IMR-90 (cell line): ENCODE measurements around the gene MGAT4A. TPM values are rescaled to one million over a fixed set of nuclear protein-coding genes. Genes with fewer than 3 reads are reported as not detected.

ENCODE experiments used
- ATAC-seq: fragments of 200-7000 bp; cut with Tn5 transposase; 2 replicates; pipeline ENCODE4 v1.9.1; 2020; ENCODE audit warnings: low read depth, mild to moderate bottlenecking, moderate library complexity
- BruUV-seq: library from RNA; stranded (reverse); fragments of 400-500 nt; replicated peaks from 2 replicates; lab custom pipeline; 2021; lab: Mats Ljungman, UMichigan
- CTCF ChIA-PET: fragments of 300-600 bp; formaldehyde crosslinking; extraction: SDS; loops from one replicate; lab custom pipeline; 2021; ENCODE audit warnings: antibody characterized with exemption; lab: Yijun Ruan, JAX
- POLR2A ChIA-PET: fragments of 300-600 bp; sonication (Branson Sonifier 250); formaldehyde crosslinking; loops from one replicate; lab custom pipeline; 2022; ENCODE audit warnings: antibody characterized with exemption; ENCODE audit not compliant: unreplicated experiment; lab: Charles Lee
- DNase-seq: peaks from one replicate; pipeline ENCODE4 v3.0.0; 2013
- H2AFZ ChIP-seq: replicated peaks from 2 replicates; pipeline ENCODE3; 2013; ENCODE audit warnings: low read length, mild to moderate bottlenecking; ENCODE audit not compliant: poor library complexity
- H2AK5ac ChIP-seq: 2 replicates; pipeline ENCODE4 v1.6.1; 2013; ENCODE audit warnings: low read depth, low read length, inconsistent platforms
- H2AK9ac ChIP-seq: replicated peaks from 2 replicates; pipeline ENCODE3; 2013; ENCODE audit warnings: mild to moderate bottlenecking, low read depth, low read length, moderate library complexity; ENCODE audit not compliant: poor library complexity
- H2BK120ac ChIP-seq: 2 replicates; pipeline ENCODE4 v1.6.1; 2013; ENCODE audit warnings: low read depth, low read length, inconsistent platforms
- H2BK15ac ChIP-seq: 3 replicates; pipeline ENCODE4 v1.6.1; 2013; ENCODE audit warnings: low read depth, low read length, inconsistent platforms
- H2BK20ac ChIP-seq: 2 replicates; pipeline ENCODE4 v1.6.1; 2013; ENCODE audit warnings: low read depth, mild to moderate bottlenecking, inconsistent platforms, low read length, moderate library complexity
- H2BK5ac ChIP-seq: 2 replicates; pipeline ENCODE4 v1.6.1; 2013; ENCODE audit warnings: mild to moderate bottlenecking, low read depth, low read length, inconsistent platforms; ENCODE audit not compliant: poor library complexity, severe bottlenecking
- H3K14ac ChIP-seq: replicated peaks from 2 replicates; pipeline ENCODE4 v1.6.1; 2013; ENCODE audit warnings: low read depth, low read length, inconsistent platforms
- H3K18ac ChIP-seq: 2 replicates; pipeline ENCODE4 v1.6.1; 2013; ENCODE audit warnings: low read depth, low read length, control low read depth
- H3K23ac ChIP-seq: 2 replicates; pipeline ENCODE4 v1.6.1; 2013; ENCODE audit warnings: low read depth, low read length, inconsistent platforms
- H3K27ac ChIP-seq: 2 replicates; pipeline ENCODE4 v1.5.1; 2013; ENCODE audit warnings: mild to moderate bottlenecking, control low read depth, low read length; ENCODE audit not compliant: insufficient read depth
- H3K27me3 ChIP-seq: 2 replicates; pipeline ENCODE4 v1.6.1; 2013; ENCODE audit warnings: low read length; ENCODE audit not compliant: control insufficient read depth, insufficient read depth
- H3K36me3 ChIP-seq: 2 replicates; pipeline ENCODE4 v1.6.1; 2013; ENCODE audit warnings: low read length, mixed read lengths; ENCODE audit not compliant: control insufficient read depth, insufficient read depth
- H3K4ac ChIP-seq: 2 replicates; pipeline ENCODE4 v1.6.1; 2013; ENCODE audit warnings: low read depth, low read length, inconsistent platforms
- H3K4me1 ChIP-seq: 2 replicates; pipeline ENCODE4 v1.6.1; 2013; ENCODE audit warnings: low read length, mixed read lengths; ENCODE audit not compliant: control insufficient read depth, insufficient read depth
- H3K4me2 ChIP-seq: 2 replicates; pipeline ENCODE4 v1.6.1; 2013; ENCODE audit warnings: low read depth, mild to moderate bottlenecking, control low read depth, low read length, moderate library complexity
- H3K4me3 ChIP-seq: 2 replicates; pipeline ENCODE4 v1.5.1; 2013; ENCODE audit warnings: low read depth, mild to moderate bottlenecking, control low read depth, low read length, moderate library complexity; ENCODE audit not compliant: insufficient read depth
- H3K56ac ChIP-seq: 2 replicates; pipeline ENCODE4 v1.6.1; 2013; ENCODE audit warnings: low read length, inconsistent platforms; ENCODE audit not compliant: insufficient read depth; ENCODE audit errors: extremely low read depth
- H3K79me1 ChIP-seq, 2 experiments: 2 replicates each; pipeline ENCODE4 v1.6.1; 2013; ENCODE audit warnings: low read length in 2 of 2, inconsistent platforms in 1 of 2, low read depth in 1 of 2
- H3K9ac ChIP-seq: 2 replicates; pipeline ENCODE4 v1.6.1; 2013; ENCODE audit warnings: low read depth, low read length, control low read depth
- H3K9me1 ChIP-seq: 2 replicates; pipeline ENCODE4 v1.6.1; 2013; ENCODE audit warnings: low read length, inconsistent platforms; ENCODE audit not compliant: insufficient read depth
- H3K9me3 ChIP-seq: 2 replicates; pipeline ENCODE4 v1.6.1; 2013; ENCODE audit warnings: low read length; ENCODE audit not compliant: control insufficient read depth, insufficient read depth
- H4K20me1 ChIP-seq: 2 replicates; pipeline ENCODE4 v1.6.1; 2013; ENCODE audit warnings: low read length, inconsistent platforms; ENCODE audit not compliant: insufficient read depth
- H4K5ac ChIP-seq: 2 replicates; pipeline ENCODE4 v1.6.1; 2013; ENCODE audit warnings: mild to moderate bottlenecking, low read depth, low read length, control low read depth
- H4K8ac ChIP-seq, 2 experiments: 2 replicates each; pipeline ENCODE4 v1.6.1; 2013; ENCODE audit warnings: low read depth in 2 of 2, low read length in 2 of 2, control low read depth in 1 of 2, inconsistent platforms in 1 of 2
- H4K91ac ChIP-seq: 2 replicates; pipeline ENCODE4 v1.6.1; 2013; ENCODE audit warnings: low read depth, low read length, inconsistent platforms; ENCODE audit not compliant: insufficient read depth
- BHLHE40 ChIP-seq: fragments of 150-350 bp; IDR thresholded peaks from 2 replicates; pipeline ENCODE4 v1.6.1; 2016; ENCODE audit warnings: mild to moderate bottlenecking, low read depth, low read length
- CEBPB ChIP-seq: IDR thresholded peaks from 2 replicates; pipeline ENCODE4 v1.6.1; 2012; ENCODE audit warnings: low read depth, low read length, improper control_type of control experiment
- CHD1 ChIP-seq: IDR thresholded peaks from 2 replicates; pipeline ENCODE4 v1.6.1; 2012; ENCODE audit warnings: low read depth, low read length, improper control_type of control experiment
- FOS ChIP-seq: fragments of 150-350 bp; IDR thresholded peaks from 2 replicates; pipeline ENCODE4 v1.6.1; 2016; ENCODE audit warnings: low read depth, low read length
- NFE2L2 ChIP-seq: fragments of 150-350 bp; IDR thresholded peaks from 2 replicates; pipeline ENCODE4 v1.6.1; 2016; ENCODE audit warnings: low read depth, mild to moderate bottlenecking, low read length
- POLR2A ChIP-seq: IDR thresholded peaks from 2 replicates; pipeline ENCODE4 v1.6.1; 2012; ENCODE audit warnings: mild to moderate bottlenecking, low read depth, low read length
- RAD21 ChIP-seq: IDR thresholded peaks from 2 replicates; pipeline ENCODE4 v1.6.1; 2012; ENCODE audit warnings: low read length, improper control_type of control experiment
- SMC3 ChIP-seq: fragments of 150-350 bp; IDR thresholded peaks from 2 replicates; pipeline ENCODE4 v1.6.1; 2016; ENCODE audit warnings: low read depth, mild to moderate bottlenecking, antibody characterized with exemption, low read length, moderate library complexity
- WGBS, 2 experiments: methylation state at CpG; one replicate each; pipeline versions ENCODE4 v1.1.5 to v1.1.7; 2013; ENCODE audit warnings: missing lambda C conversion rate in 2 of 2; ENCODE audit not compliant: insufficient read length in 1 of 2; ENCODE audit errors: extremely low coverage in 2 of 2; 5-methylcytosine and 5-hydroxymethylcytosine counted together
- dilution Hi-C: fragments of 300-500 bp; cut with HindIII; formaldehyde crosslinking; loops from one replicate; pipeline ENCODE4 v1.14.3; 2018; ENCODE audit warnings: low sequenced_read_pairs; ENCODE audit not compliant: unreplicated experiment
- in situ Hi-C: fragments of 300-500 bp; cut with MboI; formaldehyde crosslinking; loops from 3 replicates; pipeline ENCODE4 v1.14.3; 2019; ENCODE audit warnings: low sequenced_read_pairs, inconsistent platforms, mixed read lengths
- intact Hi-C: fragments of 100-400 bp; cut with micrococcal nuclease; formaldehyde crosslinking; loops from 2 replicates; pipeline ENCODE4 v1.10.0; 2022
- polyA plus RNA-seq, 3 experiments: library from polyadenylated mRNA; depleted of rRNA; stranded (reverse); fragments of >200 nt; gene quantifications; 2 replicates each; pipeline ENCODE4 v1.2.3, GENCODE V29; 2012; ENCODE audit warnings: low replicate concordance in 1 of 3
- total RNA-seq: library from RNA; depleted of rRNA; stranded (reverse); fragments of >200 nt; gene quantifications from 2 replicates; pipeline ENCODE4 v1.2.3, GENCODE V29; 2012
- TF ChIP-seq, protein P1 (sequence below): conservative IDR thresholded peaks from 2 replicates; pipeline ENCODE4 v1.5.1; 2012; ENCODE audit warnings: mild to moderate bottlenecking, low read depth, low read length, improper control_type of control experiment

The MGAT4A gene
- total and polyA plus RNA-seq, 2 of the 4 experiments (the other 2 are of a cell fraction): under 0.01 TPM; not detected in 1

DNA sequence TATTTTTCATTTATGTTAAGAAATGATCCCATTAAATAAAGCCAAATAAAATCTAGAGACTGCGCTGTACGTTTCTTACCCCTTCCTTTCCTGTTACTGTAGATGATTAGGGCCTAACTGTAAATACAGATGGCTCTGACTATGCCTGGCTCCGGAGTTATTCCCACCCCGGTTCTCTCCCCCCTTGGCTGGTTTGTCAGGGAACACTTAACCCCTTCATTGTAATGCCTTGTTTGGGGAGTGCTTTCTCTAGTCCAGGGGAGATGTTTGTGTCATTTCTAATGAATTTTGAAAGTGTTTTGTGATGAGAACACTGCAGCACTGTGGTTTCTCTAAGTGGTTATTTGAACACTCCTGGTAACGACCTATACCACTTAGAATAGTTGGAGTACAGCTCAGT lies 113.8 kb downstream of the MGAT4A start:
- WGBS, 2 experiments: no CpG with 5 or more reads among the region's 5 CpGs
- no peak overlapping the region for H3K4ac ChIP-seq
- no peaks in the 10 kb centered on the region for H3K9me3 ChIP-seq
- H3K56ac ChIP-seq: no peak overlapping the region
- in situ Hi-C loops: no loop called here
- no peaks in the 10 kb centered on the region for H3K9me1 ChIP-seq
- no peak overlapping the region for H4K91ac ChIP-seq
- H2AK5ac ChIP-seq: no peak overlapping the region
- no peak overlapping the region for H3K23ac ChIP-seq
- no peak overlapping the region for H2AFZ ChIP-seq
- no peak overlapping the region for H2BK15ac ChIP-seq
- H2BK20ac ChIP-seq: no peak overlapping the region
- H3K18ac ChIP-seq: no peak overlapping the region
- no peak for ATAC-seq
- 0 out of 2 replicates have a peak, but pooled peaks cover 4% of the 10 kb centered on the region for H4K20me1 ChIP-seq
- no peaks in the 10 kb centered on the region for H3K4me1 ChIP-seq
- BruUV-seq: no TSS peak
- no peak overlapping the region for H2AK9ac ChIP-seq
- H3K27ac ChIP-seq: no peak overlapping the region
- peaks cover 10 to 20% of the 10 kb centered on the region in 2 experiments for H3K79me1 ChIP-seq
- no peak overlapping the region for H2BK120ac ChIP-seq
- H3K36me3 ChIP-seq: peaks cover 28% of the 10 kb centered on the region
- CTCF ChIA-PET: no interaction called here
- no peak overlapping the region for H3K14ac ChIP-seq
- no peak overlapping the region for H4K5ac ChIP-seq
- H2BK5ac ChIP-seq: no peak overlapping the region
- H3K4me2 ChIP-seq: no peak overlapping the region
- DNase-seq: no peak
- no peak overlapping the region for H4K8ac ChIP-seq
- H3K27me3 ChIP-seq: no peaks in the 10 kb centered on the region
- no peak overlapping the region for H3K4me3 ChIP-seq
- intact Hi-C loops: no loop called here
- no peak overlapping the region for H3K9ac ChIP-seq
- TF ChIP-seq CEBPB (no peak), CHD1 (no peak), RAD21 (no peak), NFE2L2 (no peak), FOS (no peak), POLR2A (no peak), BHLHE40 (no peak), SMC3 (no peak)
- TF ChIP-seq, protein P1, sequence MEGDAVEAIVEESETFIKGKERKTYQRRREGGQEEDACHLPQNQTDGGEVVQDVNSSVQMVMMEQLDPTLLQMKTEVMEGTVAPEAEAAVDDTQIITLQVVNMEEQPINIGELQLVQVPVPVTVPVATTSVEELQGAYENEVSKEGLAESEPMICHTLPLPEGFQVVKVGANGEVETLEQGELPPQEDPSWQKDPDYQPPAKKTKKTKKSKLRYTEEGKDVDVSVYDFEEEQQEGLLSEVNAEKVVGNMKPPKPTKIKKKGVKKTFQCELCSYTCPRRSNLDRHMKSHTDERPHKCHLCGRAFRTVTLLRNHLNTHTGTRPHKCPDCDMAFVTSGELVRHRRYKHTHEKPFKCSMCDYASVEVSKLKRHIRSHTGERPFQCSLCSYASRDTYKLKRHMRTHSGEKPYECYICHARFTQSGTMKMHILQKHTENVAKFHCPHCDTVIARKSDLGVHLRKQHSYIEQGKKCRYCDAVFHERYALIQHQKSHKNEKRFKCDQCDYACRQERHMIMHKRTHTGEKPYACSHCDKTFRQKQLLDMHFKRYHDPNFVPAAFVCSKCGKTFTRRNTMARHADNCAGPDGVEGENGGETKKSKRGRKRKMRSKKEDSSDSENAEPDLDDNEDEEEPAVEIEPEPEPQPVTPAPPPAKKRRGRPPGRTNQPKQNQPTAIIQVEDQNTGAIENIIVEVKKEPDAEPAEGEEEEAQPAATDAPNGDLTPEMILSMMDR: no peak
- dilution Hi-C loops: no loop called here
- POLR2A ChIA-PET: no interaction called here
